Large intestine (tissue), 3 donors: ENCODE data around the gene COL9A3. TPM values are rescaled to one million over a fixed set of nuclear protein-coding genes. Genes with fewer than 3 reads are reported as not detected.

Source experiments
- DNase-seq, 2 donors: peaks; one replicate each; pipeline versions ENCODE4 v3.0.0 to v3.0.0-alpha.2; 2013
- H3K27ac ChIP-seq: one replicate; pipeline ENCODE4 v1.5.1; 2013; ENCODE audit warnings: low read length
- H3K27me3 ChIP-seq: 2 replicates; pipeline ENCODE4 v1.6.1; 2013; ENCODE audit warnings: low read length; ENCODE audit not compliant: control insufficient read depth, insufficient read depth
- H3K36me3 ChIP-seq: 2 replicates; pipeline ENCODE4 v1.6.1; 2013; ENCODE audit warnings: low read length; ENCODE audit not compliant: control insufficient read depth, insufficient read depth
- H3K4me1 ChIP-seq: one replicate; pipeline ENCODE4 v1.6.1; 2013; ENCODE audit warnings: low read length; ENCODE audit not compliant: control insufficient read depth, insufficient read depth
- H3K4me3 ChIP-seq: one replicate; pipeline ENCODE4 v1.5.1; 2013; ENCODE audit warnings: low read length
- H3K9me3 ChIP-seq: one replicate; pipeline ENCODE4 v1.6.1; 2013; ENCODE audit warnings: mild to moderate bottlenecking, low read depth, low read length, moderate library complexity; ENCODE audit not compliant: control insufficient read depth
- WGBS: methylation state at CpG from one replicate; pipeline ENCODE4 v1.1.5; 2013; ENCODE audit warnings: low lambda C conversion rate; ENCODE audit not compliant: insufficient coverage; 5-methylcytosine and 5-hydroxymethylcytosine counted together
- polyA plus RNA-seq: library from polyadenylated mRNA; unstranded; fragments of 120-200 nt; gene quantifications from one replicate; pipeline ENCODE4 v1.2.1, GENCODE V29; 2013

Gene COL9A3
- polyA plus RNA-seq, 1 donor = 14.1 TPM

- no peak for DNase-seq
- no peaks in the 10 kb centered on the region for H3K27me3 ChIP-seq
- H3K36me3 ChIP-seq = no peaks in the 10 kb centered on the region
- WGBS = no CpG with 5 or more reads among the region's 24 CpGs
- no peaks in the 10 kb centered on the region for H3K4me1 ChIP-seq
- no peak overlapping the region for H3K4me3 ChIP-seq
- H3K27ac ChIP-seq = no peak overlapping the region
- H3K9me3 ChIP-seq = peaks cover 3% of the 10 kb centered on the region
Measured at GRCh38 chr20:62778601-62779416, 38.0 kb upstream of the COL9A3 start.

- no peaks in the 10 kb centered on the region for H3K36me3 ChIP-seq
- peaks cover 3% of the 10 kb centered on the region for H3K9me3 ChIP-seq
- no peak overlapping the region for H3K4me3 ChIP-seq
- H3K27ac ChIP-seq = no peak overlapping the region
- 71% methylated on average over 1 of the region's 7 CpGs for WGBS
- DNase-seq = no peak
- no peaks in the 10 kb centered on the region for H3K4me1 ChIP-seq
- no peaks in the 10 kb centered on the region for H3K27me3 ChIP-seq
Measured at GRCh38 chr20:62779417-62779685, 37.5 kb upstream of the COL9A3 start.

- H3K27me3 ChIP-seq = no peaks in the 10 kb centered on the region
- no peaks in the 10 kb centered on the region for H3K36me3 ChIP-seq
- no peak overlapping the region for H3K4me3 ChIP-seq
- peaks cover 3% of the 10 kb centered on the region for H3K9me3 ChIP-seq
- H3K27ac ChIP-seq = no peak overlapping the region
- H3K4me1 ChIP-seq = no peaks in the 10 kb centered on the region
- WGBS = no CpG with 5 or more reads among the region's 20 CpGs
- no peak for DNase-seq
Measured at GRCh38 chr20:62780204-62780603, 36.6 kb upstream of the COL9A3 start.

GRCh38 chr20:62780696-62781095 lies 36.2 kb upstream of the COL9A3 start:
- H3K27me3 ChIP-seq = no peaks in the 10 kb centered on the region
- H3K4me3 ChIP-seq = no peak overlapping the region
- H3K36me3 ChIP-seq = no peaks in the 10 kb centered on the region
- DNase-seq = no peak
- no peak overlapping the region for H3K27ac ChIP-seq
- WGBS = no CpG with 5 or more reads among the region's 17 CpGs
- peaks cover 3% of the 10 kb centered on the region for H3K9me3 ChIP-seq
- no peaks in the 10 kb centered on the region for H3K4me1 ChIP-seq

GRCh38 chr20:62782149-62782892 lies 34.5 kb upstream of the COL9A3 start:
- no peak for DNase-seq
- peaks cover 3% of the 10 kb centered on the region for H3K9me3 ChIP-seq
- H3K27me3 ChIP-seq = peaks cover 3% of the 10 kb centered on the region
- 80% methylated on average over 3 of the region's 18 CpGs for WGBS
- no peaks in the 10 kb centered on the region for H3K4me1 ChIP-seq
- no peaks in the 10 kb centered on the region for H3K36me3 ChIP-seq
- no peak overlapping the region for H3K27ac ChIP-seq
- H3K4me3 ChIP-seq = no peak overlapping the region

GRCh38 chr20:62782893-62783278 lies 34.0 kb upstream of the COL9A3 start:
- no CpG with 5 or more reads among the region's 9 CpGs for WGBS
- peaks cover 3% of the 10 kb centered on the region for H3K9me3 ChIP-seq
- no peak for DNase-seq
- H3K4me3 ChIP-seq = no peak overlapping the region
- H3K4me1 ChIP-seq = no peaks in the 10 kb centered on the region
- H3K27ac ChIP-seq = no peak overlapping the region
- peaks cover 6% of the 10 kb centered on the region for H3K27me3 ChIP-seq
- no peaks in the 10 kb centered on the region for H3K36me3 ChIP-seq

- peaks cover 3% of the 10 kb centered on the region for H3K9me3 ChIP-seq
- no peak for DNase-seq
- no peaks in the 10 kb centered on the region for H3K4me1 ChIP-seq
- peaks cover 8% of the 10 kb centered on the region for H3K27me3 ChIP-seq
- H3K27ac ChIP-seq = no peak overlapping the region
- H3K4me3 ChIP-seq = no peak overlapping the region
- no peaks in the 10 kb centered on the region for H3K36me3 ChIP-seq
- no CpG with 5 or more reads among the region's 16 CpGs for WGBS
Measured at GRCh38 chr20:62784497-62784896, 32.4 kb upstream of the COL9A3 start.

GRCh38 chr20:62785393-62785792 lies 31.5 kb upstream of the COL9A3 start:
- Histone ChIP-seq H3K27me3 (peaks cover 8% of the 10 kb centered on the region), H3K27ac (no peak overlapping the region), H3K9me3 (peaks cover 3% of the 10 kb centered on the region), H3K4me3 (no peak overlapping the region), H3K36me3 (no peaks in the 10 kb centered on the region), H3K4me1 (no peaks in the 10 kb centered on the region)
- WGBS = no CpG with 5 or more reads among the region's 11 CpGs
- no peak for DNase-seq

- peaks cover 8% of the 10 kb centered on the region for H3K27me3 ChIP-seq
- 100% methylated on average over 1 of the region's 13 CpGs for WGBS
- H3K9me3 ChIP-seq = no peaks in the 10 kb centered on the region
- peaks cover 1% of the 10 kb centered on the region for H3K4me1 ChIP-seq
- H3K36me3 ChIP-seq = no peaks in the 10 kb centered on the region
- no peak overlapping the region for H3K27ac ChIP-seq
- DNase-seq = no peak
- no peak overlapping the region for H3K4me3 ChIP-seq
Measured at GRCh38 chr20:62786157-62786556, 30.7 kb upstream of the COL9A3 start.

- no CpG with 5 or more reads among the region's 7 CpGs for WGBS
- no peak for DNase-seq
- Histone ChIP-seq H3K27ac (no peak overlapping the region), H3K27me3 (peaks cover 8% of the 10 kb centered on the region), H3K36me3 (no peaks in the 10 kb centered on the region), H3K4me3 (no peak overlapping the region), H3K4me1 (peaks cover 3% of the 10 kb centered on the region), H3K9me3 (no peaks in the 10 kb centered on the region)
Measured at GRCh38 chr20:62787321-62787720, 29.5 kb upstream of the COL9A3 start.
